HTR-8/SVneo (cell line): Measurements from ENCODE around the gene PLD6.

ENCODE experiments used
- DNase-seq: peaks from one replicate; pipeline ENCODE4 v3.0.0; 2011; ENCODE audit warnings: low spot score, mixed read lengths; ENCODE audit not compliant: insufficient read length
- FAIRE-seq: peaks from 2 replicates; lab custom pipeline; 2011; peaks lifted over from hg19 to GRCh38; lab: Jason Lieb, UNC

The PLD6 gene

GRCh38 chr17:17228521-17229279 lies 22.6 kb upstream of the PLD6 start:
- DNase-seq, result no peak
- peak; percentile 42 for FAIRE-seq

- FAIRE-seq (no peak), DNase-seq (no peak)
Observed at GRCh38 chr17:17227608-17228520, 21.7 kb upstream of the PLD6 start.

- FAIRE-seq (no peak), DNase-seq (no peak)
Observed at GRCh38 chr17:17226451-17227265, 20.5 kb upstream of the PLD6 start.

GRCh38 chr17:17225901-17226300 lies 19.8 kb upstream of the PLD6 start:
- DNase-seq, result no peak
- FAIRE-seq, result no peak

GRCh38 chr17:17224137-17224536 lies 18.0 kb upstream of the PLD6 start:
- DNase-seq, result no peak
- no peak for FAIRE-seq

- no peak for FAIRE-seq
Observed at GRCh38 chr17:17223736-17224135, 17.6 kb upstream of the PLD6 start.

GRCh38 chr17:17221329-17221728 lies 15.2 kb upstream of the PLD6 start:
- DNase-seq (no peak), FAIRE-seq (no peak)

More at GRCh38 chr17:17223736-17224135, 17.6 kb upstream of the PLD6 start:
- no peak for DNase-seq

- no peak for DNase-seq
- FAIRE-seq, result no peak
Observed at GRCh38 chr17:17220529-17220928, 14.4 kb upstream of the PLD6 start.

GRCh38 chr17:17217995-17218394 lies 11.9 kb upstream of the PLD6 start:
- no peak for FAIRE-seq
- DNase-seq, result no peak

- DNase-seq (no peak), FAIRE-seq (no peak)
Observed at GRCh38 chr17:17216776-17217175, 10.6 kb upstream of the PLD6 start.

- DNase-seq, result no peak
- FAIRE-seq, result no peak
Observed at GRCh38 chr17:17216236-17216635, 10.1 kb upstream of the PLD6 start.

GRCh38 chr17:17215575-17215974 lies 9.4 kb upstream of the PLD6 start:
- DNase-seq, result no peak
- no peak for FAIRE-seq

- no peak for FAIRE-seq
- no peak for DNase-seq
Observed at GRCh38 chr17:17214646-17215436, 8.7 kb upstream of the PLD6 start.

- FAIRE-seq (no peak), DNase-seq (no peak)
Observed at GRCh38 chr17:17213775-17214174, 7.6 kb upstream of the PLD6 start.

GRCh38 chr17:17207998-17208397 lies 1.9 kb upstream of the PLD6 start:
- FAIRE-seq, result no peak

GRCh38 chr17:17206913-17207335 lies 791 bp upstream of the PLD6 start:
- FAIRE-seq (no peak), DNase-seq (no peak)

More at GRCh38 chr17:17207998-17208397, 1.9 kb upstream of the PLD6 start:
- no peak for DNase-seq

GRCh38 chr17:17205368-17206123 lies 587 bp downstream of the PLD6 start:
- FAIRE-seq, result no peak

GRCh38 chr17:17204635-17205231 lies 1.4 kb downstream of the PLD6 start:
- FAIRE-seq (no peak), DNase-seq (no peak)

More at GRCh38 chr17:17205368-17206123, 587 bp downstream of the PLD6 start:
- peak; percentile 80 for DNase-seq
